ENCODE results near the gene TAC3. TPM values are rescaled to one million over a fixed set of nuclear protein-coding genes. Genes with fewer than 3 reads are reported as not detected.
"Not testable (repeated sequence)": the region's sequence is repeated elsewhere in the genome, so short reads cannot be mapped to it uniquely, and the experiment has no call there.

Gene TAC3
- total RNA-seq, 4 donors from 2014 or later = not detected

DNA sequence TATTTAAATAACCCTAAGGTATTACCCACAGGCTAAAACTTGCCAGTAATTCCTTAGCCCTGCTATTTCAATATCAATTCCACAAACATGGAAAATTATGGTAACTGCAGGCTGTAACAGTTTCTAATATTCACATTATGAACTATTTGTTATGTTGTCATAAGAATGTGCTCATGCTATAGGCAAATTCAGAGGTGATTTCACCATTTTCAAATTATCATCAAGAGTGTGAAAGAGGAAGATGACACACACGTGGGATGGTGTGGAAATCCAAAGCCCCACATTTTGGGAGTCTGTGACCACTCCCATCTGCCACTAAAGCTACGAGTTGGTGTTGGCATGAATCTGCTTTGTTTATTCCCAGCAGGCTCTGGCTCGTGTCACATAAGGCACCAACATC, 39.5 kb upstream of the TAC3 start:
- intact Hi-C loops (cut with DNase I) = loop anchor here (5.0 kb wide), 1 partner anchor 49 kb away; the partner anchor contains the start of gene ZBTB39
- WGBS = 30% methylated on average over 3 of the region's 3 CpGs
- H3K4me3 ChIP-seq = no peak overlapping the region
- peak overlapping the region in 2 of 4 donors; percentile 60 to 63 for H3K27ac ChIP-seq (replicated peaks in 1 of 4)
- no peak for DNase-seq (ENCODE audit: extremely low spot score)
- H3K9me3 ChIP-seq = no peaks in the 10 kb centered on the region
- H3K4me1 ChIP-seq = peaks cover 0 to 11% (median 2%) of the 10 kb centered on the region in 4 donors
- TF ChIP-seq EP300 (IDR thresholded peaks at IDR 0.05) = no peak
- TF ChIP-seq, protein P1, sequence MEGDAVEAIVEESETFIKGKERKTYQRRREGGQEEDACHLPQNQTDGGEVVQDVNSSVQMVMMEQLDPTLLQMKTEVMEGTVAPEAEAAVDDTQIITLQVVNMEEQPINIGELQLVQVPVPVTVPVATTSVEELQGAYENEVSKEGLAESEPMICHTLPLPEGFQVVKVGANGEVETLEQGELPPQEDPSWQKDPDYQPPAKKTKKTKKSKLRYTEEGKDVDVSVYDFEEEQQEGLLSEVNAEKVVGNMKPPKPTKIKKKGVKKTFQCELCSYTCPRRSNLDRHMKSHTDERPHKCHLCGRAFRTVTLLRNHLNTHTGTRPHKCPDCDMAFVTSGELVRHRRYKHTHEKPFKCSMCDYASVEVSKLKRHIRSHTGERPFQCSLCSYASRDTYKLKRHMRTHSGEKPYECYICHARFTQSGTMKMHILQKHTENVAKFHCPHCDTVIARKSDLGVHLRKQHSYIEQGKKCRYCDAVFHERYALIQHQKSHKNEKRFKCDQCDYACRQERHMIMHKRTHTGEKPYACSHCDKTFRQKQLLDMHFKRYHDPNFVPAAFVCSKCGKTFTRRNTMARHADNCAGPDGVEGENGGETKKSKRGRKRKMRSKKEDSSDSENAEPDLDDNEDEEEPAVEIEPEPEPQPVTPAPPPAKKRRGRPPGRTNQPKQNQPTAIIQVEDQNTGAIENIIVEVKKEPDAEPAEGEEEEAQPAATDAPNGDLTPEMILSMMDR (IDR thresholded peaks at IDR 0.05) = no peak
- TF ChIP-seq POLR2A (IDR thresholded peaks at IDR 0.05; ENCODE audit: low read depth) = no peak
- H3K27me3 ChIP-seq = no peaks in the 10 kb centered on the region
- peaks cover 20 to 42% (median 32%) of the 10 kb centered on the region in 4 donors for H3K36me3 ChIP-seq

- H3K9me3 ChIP-seq; H3K4me3 ChIP-seq; DNase-seq (ENCODE audit: extremely low spot score); H3K27me3 ChIP-seq; intact Hi-C loops (cut with DNase I); H3K27ac ChIP-seq (replicated peaks in 1 of 4): not testable (repeated sequence)
- peaks cover 5 to 22% (median 15%) of the 10 kb centered on the region in 4 donors for H3K36me3 ChIP-seq
- H3K4me1 ChIP-seq = peaks cover 0 to 11% (median 2%) of the 10 kb centered on the region in 4 donors
- 94% methylated on average over 4 of the region's 4 CpGs for WGBS
Observed at GRCh38 chr12:57053901-57054300, 37.6 kb upstream of the TAC3 start.

DNA sequence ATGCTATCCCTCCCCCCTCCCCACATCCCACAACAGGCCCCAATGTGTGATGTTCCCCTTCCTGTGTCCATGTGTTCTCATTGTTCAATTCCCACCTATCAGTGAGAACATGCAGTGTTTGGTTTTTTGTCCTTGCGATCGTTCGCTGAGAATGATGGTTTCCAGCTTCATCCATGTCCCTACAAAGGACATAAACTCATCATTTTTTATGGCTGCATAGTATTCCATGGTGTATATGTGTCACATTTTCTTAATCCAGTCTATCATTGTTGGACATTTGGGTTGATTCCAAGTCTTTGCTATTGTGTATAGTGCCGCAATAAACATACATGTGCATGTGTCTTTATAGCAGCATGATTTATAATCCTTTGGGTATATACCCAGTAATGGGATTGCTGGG, 36.8 kb upstream of the TAC3 start:
- H3K4me3 ChIP-seq; H3K27me3 ChIP-seq; DNase-seq (ENCODE audit: extremely low spot score); H3K9me3 ChIP-seq; H3K27ac ChIP-seq (replicated peaks in 1 of 4); intact Hi-C loops (cut with DNase I): not testable (repeated sequence)
- peaks cover 0 to 11% (median 2%) of the 10 kb centered on the region in 4 donors for H3K4me1 ChIP-seq
- WGBS = 96% methylated on average over 4 of the region's 4 CpGs
- H3K36me3 ChIP-seq = peaks cover 0 to 15% (median 7%) of the 10 kb centered on the region in 4 donors

- no peak overlapping the region for H3K27ac ChIP-seq (replicated peaks in 1 of 4)
Observed at GRCh38 chr12:57051011-57051410, 34.7 kb upstream of the TAC3 start.

DNA sequence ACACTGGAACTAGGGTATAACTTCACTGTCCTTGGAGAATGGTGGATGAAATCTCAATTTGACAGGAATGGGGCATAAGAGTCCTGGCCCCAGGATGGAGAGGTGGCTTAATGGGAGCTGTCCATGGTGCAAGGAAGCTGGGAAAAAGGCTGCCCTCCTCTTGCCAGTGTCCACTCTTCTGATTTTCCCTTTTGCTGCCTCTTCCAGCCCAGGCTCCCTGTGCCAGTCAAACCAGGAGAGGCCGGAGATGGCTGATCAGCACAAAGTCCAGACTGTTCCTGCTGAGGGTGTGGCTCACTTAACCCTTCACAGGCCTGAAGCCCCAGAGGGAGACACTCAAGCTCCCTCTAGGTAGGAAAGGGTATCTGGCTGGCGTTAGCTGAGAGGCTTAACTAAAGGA, 33.6 kb upstream of the TAC3 start, which contains the start of gene MYO1A:
Gene MYO1A, minus strand, starts transcription at position 240 of the 400 bp plus-strand sequence. CDS start 1,806 bp downstream, outside the sequence.
- H3K4me3 ChIP-seq = no peak within 1 kb of the TSS
- no peaks in the 10 kb centered on the region for H3K27me3 ChIP-seq
- no peaks in the 10 kb centered on the region for H3K36me3 ChIP-seq
- intact Hi-C loops (cut with DNase I) = no loop called here
- no peak for DNase-seq (ENCODE audit: extremely low spot score)
- TF ChIP-seq POLR2A (IDR thresholded peaks at IDR 0.05; ENCODE audit: low read depth) = no peak
- TF ChIP-seq, protein P1 (IDR thresholded peaks at IDR 0.05) = no peak
- TF ChIP-seq EP300 (IDR thresholded peaks at IDR 0.05) = no peak
- TF ChIP-seq POLR2AphosphoS5 (IDR thresholded peaks at IDR 0.05) = no peak
- no peak within 1 kb of the TSS for H3K27ac ChIP-seq (replicated peaks in 1 of 4)
- no peaks in the 10 kb centered on the region for H3K4me1 ChIP-seq
- H3K9me3 ChIP-seq = no peaks in the 10 kb centered on the region
- 45% methylated on average over 2 of the region's 2 CpGs for WGBS

More at GRCh38 chr12:57051011-57051410, 34.7 kb upstream of the TAC3 start:
- H3K4me3 ChIP-seq = no peak overlapping the region
- H3K36me3 ChIP-seq = no peaks in the 10 kb centered on the region
- H3K9me3 ChIP-seq = no peaks in the 10 kb centered on the region
- 94% methylated on average over 1 of the region's 1 CpG for WGBS
- no peak for DNase-seq (ENCODE audit: extremely low spot score)
- H3K27me3 ChIP-seq = no peaks in the 10 kb centered on the region
- peaks cover 0 to 3% (median 0%) of the 10 kb centered on the region in 4 donors for H3K4me1 ChIP-seq
- TF ChIP-seq EP300 (IDR thresholded peaks at IDR 0.05) (no peak), POLR2AphosphoS5 (IDR thresholded peaks at IDR 0.05) (no peak), POLR2A (IDR thresholded peaks at IDR 0.05; ENCODE audit: low read depth) (no peak)
- TF ChIP-seq, protein P1 (IDR thresholded peaks at IDR 0.05) = no peak
- intact Hi-C loops (cut with DNase I) = no loop called here

DNA sequence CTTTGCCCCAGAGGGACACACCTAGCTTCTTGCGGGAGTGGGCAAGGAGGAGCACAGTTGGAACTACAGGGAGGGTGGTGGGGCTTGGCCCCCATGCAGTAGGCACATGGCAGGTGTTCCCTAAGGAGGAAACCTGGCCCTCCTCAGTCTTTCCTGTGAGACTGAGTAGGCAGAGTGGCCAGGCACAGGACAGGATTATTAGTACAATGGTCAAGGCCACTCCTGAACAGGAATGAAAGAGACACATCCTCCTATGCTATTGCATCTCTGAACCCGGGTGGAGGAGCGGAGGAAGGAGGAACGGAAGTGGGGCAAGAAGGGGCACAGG, 32.8 kb upstream of the TAC3 start:
- no peak overlapping the region for H3K27ac ChIP-seq (replicated peaks in 1 of 4)
- WGBS = 80% methylated on average over 4 of the region's 4 CpGs
- intact Hi-C loops (cut with DNase I) = no loop called here

More for the DNA sequence above, 32.8 kb upstream of the TAC3 start:
- no peaks in the 10 kb centered on the region for H3K27me3 ChIP-seq
- no peaks in the 10 kb centered on the region for H3K36me3 ChIP-seq
- no peaks in the 10 kb centered on the region for H3K9me3 ChIP-seq
- DNase-seq (ENCODE audit: extremely low spot score) = no peak
- H3K4me1 ChIP-seq = no peaks in the 10 kb centered on the region
- H3K4me3 ChIP-seq = no peak overlapping the region
- TF ChIP-seq, protein P1 (IDR thresholded peaks at IDR 0.05) = no peak
- TF ChIP-seq POLR2AphosphoS5 (IDR thresholded peaks at IDR 0.05) (no peak), POLR2A (IDR thresholded peaks at IDR 0.05; ENCODE audit: low read depth) (no peak), EP300 (IDR thresholded peaks at IDR 0.05) (no peak)
